GM18520 (cell line): ENCODE data around the gene CD22.

Source experiments
- ATAC-seq: cut with Tn5 transposase; IDR thresholded peaks from one replicate; pipeline ENCODE4 v1.9.1; 2021; ENCODE audit not compliant: unreplicated experiment

CD22 gene

GRCh38 chr19:35381318-35381717 is 52.3 kb downstream of the CD22 start:
- ATAC-seq = no peak

- ATAC-seq = no peak
These were observed 52.9 kb downstream of the CD22 start for GRCh38 chr19:35381926-35382325.

- ATAC-seq = no peak
These were observed 54.5 kb downstream of the CD22 start for GRCh38 chr19:35383536-35383935.

- no peak for ATAC-seq
These were observed 59.5 kb downstream of the CD22 start for GRCh38 chr19:35388277-35389054.

GRCh38 chr19:35389192-35389861 is 60.3 kb downstream of the CD22 start:
- no peak for ATAC-seq

GRCh38 chr19:35392742-35393715 is 64.0 kb downstream of the CD22 start:
- no peak for ATAC-seq

GRCh38 chr19:35395382-35396199 is 66.6 kb downstream of the CD22 start:
- no peak for ATAC-seq

- ATAC-seq = no peak
These were observed 67.4 kb downstream of the CD22 start for GRCh38 chr19:35396240-35396885.
